ENCODE data around the gene NT5C2. TPM values are rescaled to one million over a fixed set of nuclear protein-coding genes. Genes with fewer than 3 reads are reported as not detected.
A peak's percentile ranks its signal among the peaks of the same experiment; 100 is the strongest.

NT5C2 gene
- polyA plus RNA-seq, 1 of the 3 experiments (the other 2 are of a cell fraction): 29.6 TPM

DNA sequence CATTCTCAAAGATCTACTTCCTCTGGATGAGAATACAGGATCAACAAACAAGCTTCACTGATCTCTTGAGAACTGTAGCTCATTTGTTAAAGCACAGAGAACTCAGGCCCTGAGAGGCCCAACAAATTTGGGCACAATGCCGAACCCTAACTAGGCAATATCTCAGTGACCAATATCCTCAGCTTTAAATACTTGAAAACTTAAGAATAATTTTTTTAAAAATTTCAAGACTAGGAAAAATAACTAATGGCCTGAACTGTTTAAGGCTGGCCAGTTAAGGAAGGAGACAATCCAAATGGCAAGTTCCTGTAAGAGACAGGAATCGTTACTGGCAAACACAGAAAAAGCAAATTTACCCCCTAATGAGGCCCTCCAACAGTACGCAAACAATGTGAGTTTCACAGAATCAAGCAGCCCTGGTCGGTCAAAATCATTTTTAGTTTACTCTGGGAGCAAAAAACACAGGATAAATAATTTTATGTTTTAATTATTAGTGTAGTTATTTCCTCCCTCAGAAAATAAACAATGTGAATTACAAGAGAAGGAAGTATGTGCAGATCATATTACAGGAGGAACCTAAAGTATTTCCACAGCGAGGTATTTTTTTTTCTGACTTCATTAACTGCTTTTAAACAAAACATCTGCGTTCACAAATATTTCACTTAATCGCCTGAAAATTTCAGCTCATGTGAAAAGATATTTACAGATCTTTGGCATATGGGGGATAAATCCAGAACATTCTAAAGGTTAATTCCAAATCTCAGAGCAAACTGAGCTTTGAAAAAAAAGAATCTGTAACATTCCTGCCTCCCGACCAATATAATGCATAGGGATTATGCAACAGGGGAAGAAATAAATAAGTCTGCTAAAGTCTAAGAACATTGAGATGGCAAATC lies 39.5 kb downstream of the NT5C2 start:
- 72% methylated on average over 8 of the region's 8 CpGs for WGBS (ENCODE audit: low lambda C conversion rate)
- Histone ChIP-seq H3K4me3 (ENCODE audit: low read depth in 2 of 2, low read length in 1 of 2) (no peak overlapping the region), H3K4me2 (no peak overlapping the region), H3K9me2 (no peaks in the 10 kb centered on the region), H2AFZ (ENCODE audit: low read depth) (no peak overlapping the region), H3K36me3 (replicated peaks in 1 of 2; ENCODE audit: control insufficient read depth in 1 of 2, insufficient read depth in 2 of 2, low read length in 1 of 2) (peaks cover 9 to 52% of the 10 kb centered on the region in 2 experiments), H3K79me2 (ENCODE audit: insufficient read depth) (peaks cover 91% of the 10 kb centered on the region), H4K20me1 (ENCODE audit: insufficient read depth) (no peaks in the 10 kb centered on the region), H3K27me3 (ENCODE audit: insufficient read depth) (no peaks in the 10 kb centered on the region), H3K4me1 (ENCODE audit: control insufficient read depth in 1 of 2, insufficient read depth in 2 of 2, low read depth in 1 of 2, low read length in 1 of 2) (peaks cover 0 to 28% of the 10 kb centered on the region in 2 experiments; a peak in 2 of 4 replicates), H3K9ac (no peak overlapping the region), H3F3A (replicated peaks; ENCODE audit: insufficient read depth) (peaks cover 13% of the 10 kb centered on the region), H3K27ac (ENCODE audit: low read depth in 2 of 2, low read length in 1 of 2) (peak overlapping the region; percentile 19 to 58; a peak in 3 of 4 replicates), H3K9me3 (no peaks in the 10 kb centered on the region)
- TF ChIP-seq EZH2phosphoT487 (IDR thresholded peaks at IDR 0.05; ENCODE audit: borderline replicate concordance, low read depth) (no peak), REST (IDR thresholded peaks at IDR 0.05; ENCODE audit: low read depth, low read length) (no peak), NRF1 (IDR thresholded peaks at IDR 0.05; ENCODE audit: low read depth, low read length) (no peak), FOSL2 (IDR thresholded peaks at IDR 0.05; ENCODE audit: borderline replicate concordance, low read depth) (no peak), ZBTB33 (IDR thresholded peaks at IDR 0.05; ENCODE audit: borderline replicate concordance, low read depth) (no peak), GABPA (IDR thresholded peaks at IDR 0.05; ENCODE audit: low read depth) (no peak), TCF12 (IDR thresholded peaks at IDR 0.05) (no peak), FOXJ3 (CRISPR knock-in tag; IDR thresholded peaks at IDR 0.05) (no peak), USF1 (IDR thresholded peaks at IDR 0.05; ENCODE audit: borderline replicate concordance, low read depth) (no peak), SMC3 (IDR thresholded peaks at IDR 0.05; ENCODE audit: low read depth, low read length) (no peak)
- TF ChIP-seq, protein P1, sequence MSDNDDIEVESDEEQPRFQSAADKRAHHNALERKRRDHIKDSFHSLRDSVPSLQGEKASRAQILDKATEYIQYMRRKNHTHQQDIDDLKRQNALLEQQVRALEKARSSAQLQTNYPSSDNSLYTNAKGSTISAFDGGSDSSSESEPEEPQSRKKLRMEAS (IDR thresholded peaks at IDR 0.05; ENCODE audit: low read depth): no peak
- ChIA-PET POLR2A (no interaction called here), CTCF (interaction anchor here (1.5 kb wide), 1 partner anchor 236 kb away, joined by 5 read pairs; the partner anchor contains the start of gene CNNM2)
- DNase-seq: no peak

All from SK-N-SH (cell line).